ENCODE data around the gene SFXN3. TPM values are rescaled to one million over a fixed set of nuclear protein-coding genes. Genes with fewer than 3 reads are reported as not detected.
A peak's percentile ranks its signal among the peaks of the same experiment; 100 is the strongest.

The SFXN3 gene
- total RNA-seq, 2 donors from 2014 or later, result 8.8 to 18.1 TPM

DNA sequence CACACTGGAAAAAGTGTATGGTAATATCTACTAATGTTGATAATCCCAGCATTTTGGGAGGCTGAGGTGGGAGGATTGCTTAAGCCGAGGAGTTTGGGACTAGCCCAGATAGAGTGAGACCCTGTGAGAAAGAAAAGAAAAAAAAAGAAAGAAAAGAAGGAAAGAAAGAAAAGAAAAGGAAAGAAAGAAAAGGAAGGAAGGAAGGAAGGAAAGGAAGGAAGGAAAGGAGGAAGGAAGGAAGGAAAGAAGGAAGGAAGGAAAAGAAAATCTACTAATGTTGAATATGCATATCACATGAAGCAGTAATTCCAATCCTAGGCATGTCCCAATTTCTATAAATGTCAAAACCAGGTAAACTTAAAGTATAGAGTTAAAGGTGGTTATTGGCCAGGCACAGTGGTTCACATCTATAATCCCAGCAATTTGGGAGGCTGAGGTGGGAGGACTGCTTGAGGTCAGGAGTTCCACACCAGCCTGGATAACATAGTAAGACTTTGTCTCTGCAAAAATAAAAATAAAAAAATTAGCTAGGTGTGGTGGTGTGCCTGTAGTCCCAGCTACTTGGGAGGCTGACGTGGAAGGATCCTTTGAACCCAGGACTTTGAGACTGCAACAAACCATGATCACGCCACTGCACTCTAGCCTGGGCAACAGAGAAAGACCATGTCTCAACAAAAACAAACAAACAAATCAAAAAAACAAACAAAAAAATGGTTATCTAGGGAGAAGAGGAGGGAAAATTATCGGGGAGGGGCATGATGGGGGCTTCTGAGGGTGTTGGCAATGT is 25.5 kb downstream of the SFXN3 start:
- Histone ChIP-seq H3K36me3 (no peaks in the 10 kb centered on the region), H3K4me1 (no peaks in the 10 kb centered on the region), H3K27ac (no peak overlapping the region), H3K9me3 (no peaks in the 10 kb centered on the region), H3K9ac (ENCODE audit: low read depth in 2 of 2, low read length in 2 of 2) (no peak overlapping the region), H3K4me3 (no peak overlapping the region), H3K27me3 (no peaks in the 10 kb centered on the region)
- intact Hi-C loops (cut with DNase I), result loop anchor here (10.0 kb wide), 1 partner anchor 88 kb away; no protein-coding TSS in a partner anchor
- TF ChIP-seq, protein P1, sequence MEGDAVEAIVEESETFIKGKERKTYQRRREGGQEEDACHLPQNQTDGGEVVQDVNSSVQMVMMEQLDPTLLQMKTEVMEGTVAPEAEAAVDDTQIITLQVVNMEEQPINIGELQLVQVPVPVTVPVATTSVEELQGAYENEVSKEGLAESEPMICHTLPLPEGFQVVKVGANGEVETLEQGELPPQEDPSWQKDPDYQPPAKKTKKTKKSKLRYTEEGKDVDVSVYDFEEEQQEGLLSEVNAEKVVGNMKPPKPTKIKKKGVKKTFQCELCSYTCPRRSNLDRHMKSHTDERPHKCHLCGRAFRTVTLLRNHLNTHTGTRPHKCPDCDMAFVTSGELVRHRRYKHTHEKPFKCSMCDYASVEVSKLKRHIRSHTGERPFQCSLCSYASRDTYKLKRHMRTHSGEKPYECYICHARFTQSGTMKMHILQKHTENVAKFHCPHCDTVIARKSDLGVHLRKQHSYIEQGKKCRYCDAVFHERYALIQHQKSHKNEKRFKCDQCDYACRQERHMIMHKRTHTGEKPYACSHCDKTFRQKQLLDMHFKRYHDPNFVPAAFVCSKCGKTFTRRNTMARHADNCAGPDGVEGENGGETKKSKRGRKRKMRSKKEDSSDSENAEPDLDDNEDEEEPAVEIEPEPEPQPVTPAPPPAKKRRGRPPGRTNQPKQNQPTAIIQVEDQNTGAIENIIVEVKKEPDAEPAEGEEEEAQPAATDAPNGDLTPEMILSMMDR (IDR thresholded peaks at IDR 0.05), result no peak
- DNase-seq, result no peak

DNA sequence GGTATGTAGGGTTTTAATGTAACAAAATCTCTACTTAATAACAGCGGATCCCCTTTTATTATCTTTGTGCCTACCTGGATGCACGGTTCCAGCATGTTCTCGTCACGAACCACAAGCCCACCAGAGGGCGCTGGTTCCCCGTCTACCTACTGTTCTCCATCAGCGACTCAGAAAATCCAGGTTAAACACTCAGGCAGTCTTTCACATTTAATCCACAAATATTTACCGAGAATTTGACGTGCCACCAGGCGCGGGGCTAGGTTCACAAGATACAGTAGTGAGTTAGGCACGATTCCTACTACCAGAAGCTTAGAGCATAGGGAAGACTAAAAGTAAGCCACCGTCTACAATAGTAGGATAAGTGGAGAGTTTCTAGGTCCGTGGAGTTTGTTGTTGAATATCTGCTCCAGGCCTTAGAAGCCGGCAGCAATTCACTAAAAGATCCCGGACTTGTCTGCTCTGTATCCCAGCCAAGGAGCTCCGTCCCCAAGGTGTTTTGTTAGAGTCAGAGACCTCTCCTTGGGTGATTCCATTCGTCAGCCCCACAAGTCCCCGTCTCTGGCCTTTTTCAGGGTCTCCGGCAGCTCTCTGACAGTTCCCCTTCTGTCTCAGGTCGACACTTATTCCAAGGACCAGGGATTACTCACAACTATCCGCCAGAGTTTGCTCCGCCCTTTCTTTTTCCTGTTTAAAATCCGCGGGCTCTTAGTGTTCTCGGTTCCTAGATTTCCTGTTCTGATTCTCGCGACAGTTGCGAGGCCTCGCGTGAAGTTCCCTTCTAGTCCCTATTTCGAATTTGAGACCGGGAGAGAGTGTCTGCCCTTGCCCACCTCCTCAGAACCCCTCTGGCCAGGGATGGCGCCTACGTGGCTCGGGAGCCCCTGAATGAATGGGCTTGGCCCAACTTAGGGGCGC is 29.3 kb downstream of the SFXN3 start:
- TF ChIP-seq, protein P1 (IDR thresholded peaks at IDR 0.05), result peak; percentile 82
- peak; percentile 97 for DNase-seq
- intact Hi-C loops (cut with DNase I), result no loop called here
- Histone ChIP-seq H3K36me3 (no peaks in the 10 kb centered on the region), H3K4me1 (peaks cover 19% of the 10 kb centered on the region), H3K4me3 (peak overlapping the region; percentile 60), H3K9ac (ENCODE audit: low read depth in 2 of 2, low read length in 2 of 2) (peak overlapping the region; percentile 85 to 96), H3K27ac (peak overlapping the region; percentile 94), H3K27me3 (peaks cover 9% of the 10 kb centered on the region), H3K9me3 (no peaks in the 10 kb centered on the region)

DNA sequence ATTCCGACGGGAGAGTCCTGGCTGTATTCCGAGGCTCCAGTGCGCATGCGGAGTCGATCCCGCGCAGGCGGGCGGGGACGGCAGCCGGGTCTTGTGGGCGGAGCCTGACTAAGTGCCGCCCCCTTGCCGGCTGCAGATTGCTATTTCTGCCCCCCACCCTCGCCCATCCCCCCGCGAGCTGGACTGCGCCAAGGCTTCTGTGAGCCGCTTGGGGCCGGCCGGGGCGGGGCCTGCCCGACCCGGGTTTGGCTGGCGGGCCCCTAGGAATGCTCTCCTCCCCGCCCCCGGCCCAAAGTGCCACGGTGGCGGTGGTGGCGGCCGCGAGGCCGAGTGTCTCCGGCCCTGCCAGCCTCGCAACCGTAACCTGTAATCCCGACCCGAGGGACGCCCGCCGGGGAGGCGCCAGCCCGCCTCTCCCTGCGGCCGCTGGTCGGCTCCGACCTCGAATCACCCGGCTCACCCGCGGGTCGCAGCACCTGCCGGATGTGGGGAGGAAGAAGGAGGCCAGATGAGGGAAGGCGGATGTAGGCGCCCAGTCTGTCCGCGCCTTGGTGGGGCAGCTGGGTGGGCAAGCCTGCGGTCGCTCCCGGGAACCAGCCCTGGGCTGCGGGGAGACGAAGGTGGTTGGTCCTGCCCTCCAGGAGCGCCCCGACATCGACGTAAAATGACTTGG is 30.1 kb downstream of the SFXN3 start:
- Histone ChIP-seq H3K9ac (ENCODE audit: low read depth in 2 of 2, low read length in 2 of 2) (peak overlapping the region; percentile 85 to 96), H3K4me1 (peaks cover 27% of the 10 kb centered on the region), H3K9me3 (no peaks in the 10 kb centered on the region), H3K4me3 (peak overlapping the region; percentile 60), H3K27me3 (peaks cover 9% of the 10 kb centered on the region), H3K27ac (peak overlapping the region; percentile 94), H3K36me3 (no peaks in the 10 kb centered on the region)
- TF ChIP-seq, protein P1 (IDR thresholded peaks at IDR 0.05), result no peak
- peak; percentile 99 for DNase-seq
- intact Hi-C loops (cut with DNase I), result no loop called here

DNA sequence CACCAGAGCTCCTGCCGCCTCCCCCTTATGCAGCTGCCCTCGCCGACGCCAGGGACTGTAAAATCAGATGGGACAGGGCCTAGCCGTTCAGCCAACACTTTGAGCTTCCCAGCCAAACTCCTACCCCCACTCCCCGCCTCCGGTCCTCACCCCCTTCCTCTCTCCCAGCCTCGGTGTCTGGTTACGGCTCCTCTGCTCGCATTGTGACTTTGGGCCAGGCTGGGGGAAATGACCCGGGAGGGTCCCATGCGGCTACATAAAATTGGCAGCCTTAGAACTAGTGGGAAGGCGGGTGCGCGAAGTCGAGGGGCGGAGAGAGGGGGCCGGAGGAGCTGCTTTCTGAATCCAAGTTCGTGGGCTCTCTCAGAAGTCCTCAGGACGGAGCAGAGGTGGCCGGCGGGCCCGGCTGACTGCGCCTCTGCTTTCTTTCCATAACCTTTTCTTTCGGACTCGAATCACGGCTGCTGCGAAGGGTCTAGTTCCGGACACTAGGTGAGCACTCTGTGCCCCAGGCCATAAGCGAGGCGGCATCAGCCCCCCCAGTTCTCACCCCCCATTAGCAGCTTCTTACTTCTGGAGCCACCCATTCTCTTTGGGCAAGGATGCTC is 30.7 kb downstream of the SFXN3 start, which contains the start of gene KAZALD1:
Gene KAZALD1 (plus strand): TSS at position 366 of the 608 bp plus-strand sequence. CDS start 604 bp downstream, outside the sequence.
- Histone ChIP-seq H3K4me3 (peak within 1 kb of the TSS; percentile 60), H3K9ac (ENCODE audit: low read depth in 2 of 2, low read length in 2 of 2) (peak within 1 kb of the TSS; percentile 85 to 96), H3K36me3 (no peaks in the 10 kb centered on the region), H3K27me3 (peaks cover 9% of the 10 kb centered on the region), H3K4me1 (peaks cover 33% of the 10 kb centered on the region), H3K9me3 (no peaks in the 10 kb centered on the region), H3K27ac (peak within 1 kb of the TSS; percentile 94)
- TF ChIP-seq, protein P1 (IDR thresholded peaks at IDR 0.05), result no peak
- intact Hi-C loops (cut with DNase I), result no loop called here
- peak; percentile 58 for DNase-seq

All from colonic mucosa (tissue), 4 donors.